HG02678 (cell line): ENCODE results near the gene OAS3.

ENCODE experiments used
- ATAC-seq: cut with Tn5 transposase; IDR thresholded peaks from one replicate; pipeline ENCODE4 v1.9.1; 2021; ENCODE audit warnings: mild to moderate bottlenecking, moderate library complexity; ENCODE audit not compliant: unreplicated experiment

The OAS3 gene

GRCh38 chr12:113014565-113014964 is 76.3 kb downstream of the OAS3 start:
- ATAC-seq, result no peak

DNA sequence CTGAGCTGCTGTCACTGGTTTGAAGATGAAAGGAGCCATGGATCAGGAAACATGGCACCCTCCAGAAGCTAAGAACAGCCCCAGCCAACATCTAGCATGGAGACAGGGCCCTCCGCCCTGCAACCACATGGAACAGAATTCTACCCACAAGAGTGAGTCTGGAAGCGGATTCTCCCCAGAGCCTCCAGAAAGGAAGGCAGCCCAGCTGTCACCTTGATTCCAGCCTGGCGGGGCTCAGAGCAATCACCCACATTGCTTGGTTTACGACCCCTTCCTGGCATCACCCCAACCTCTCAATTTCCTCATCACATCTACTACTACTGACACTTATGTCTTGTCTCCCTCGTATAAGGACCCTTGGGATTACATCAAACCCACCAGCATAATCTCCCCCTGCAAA is 78.5 kb downstream of the OAS3 start:
- no peak for ATAC-seq

- ATAC-seq, result no peak
These were observed 80.8 kb downstream of the OAS3 start for GRCh38 chr12:113019025-113019424.

DNA sequence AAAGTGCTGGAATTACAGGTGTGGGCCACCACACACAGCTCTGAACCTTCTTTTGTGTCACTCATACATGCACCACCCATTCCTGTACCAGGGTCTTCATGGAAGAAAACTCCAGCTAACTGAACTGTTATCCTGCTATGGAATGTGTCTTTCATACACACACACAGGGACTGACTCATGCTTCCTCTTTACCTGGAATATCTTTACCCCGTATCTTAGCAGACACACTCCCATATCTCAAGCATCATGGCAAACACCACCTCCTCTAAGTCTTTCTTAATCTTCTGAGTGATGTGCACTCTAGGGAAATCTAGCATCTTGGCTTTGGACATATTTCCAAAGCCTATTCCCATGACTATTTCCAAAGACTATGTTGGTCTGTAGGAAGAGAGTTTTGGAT is 83.2 kb downstream of the OAS3 start:
- ATAC-seq, result no peak
